Left lung (tissue), 14 donors: ENCODE data around the gene ATP5PF. TPM values are rescaled to one million over a fixed set of nuclear protein-coding genes. Genes with fewer than 3 reads are reported as not detected.
"Not testable (repeated sequence)": the region's sequence is repeated elsewhere in the genome, so short reads cannot be mapped to it uniquely, and the experiment has no call there.

Source experiments
- ATAC-seq: fragments of 200-7000 bp; cut with Tn5 transposase; one replicate; pipeline ENCODE4 v1.9.1; 2020; ENCODE audit warnings: moderate library complexity
- DNase-seq, 4 donors: peaks; one replicate each; pipeline ENCODE4 v3.0.0-alpha.2; 2013 to 2020
- H3K27ac ChIP-seq, 2 donors: fragments of 200-600 bp; sonication (generic) in 1 of 2; one replicate each; pipeline versions ENCODE4 v1.5.0 to v1.8.0; 2020 to 2021
- H3K27me3 ChIP-seq, 2 donors: fragments of 200-600 bp; sonication (generic) in 1 of 2; one replicate each; pipeline versions ENCODE4 v1.5.0 to v1.8.0; 2020 to 2021
- H3K36me3 ChIP-seq, 2 donors: fragments of 200-600 bp; sonication (generic) in 1 of 2; one replicate each; pipeline versions ENCODE4 v1.5.0 to v1.8.0; 2020 to 2021
- H3K4me1 ChIP-seq, 2 donors: fragments of 200-600 bp; one replicate each; pipeline ENCODE4 v1.8.0; 2021
- H3K4me3 ChIP-seq, 2 donors: fragments of 200-600 bp; sonication (generic) in 1 of 2; one replicate each; pipeline versions ENCODE4 v1.5.0 to v1.8.0; 2020 to 2021; ENCODE audit warnings: mild to moderate bottlenecking in 1 of 2
- H3K9me3 ChIP-seq, 2 donors: fragments of 200-600 bp; sonication (generic) in 1 of 2; one replicate each; pipeline versions ENCODE4 v1.5.0 to v1.8.0; 2020 to 2021
- intact Hi-C, 2 donors: fragments of 100-400 bp; cut with DNase I; formaldehyde crosslinking; loops; one replicate each; pipeline versions ENCODE4 v1.11.2 to v1.14.2; 2022
- long read RNA-seq, 12 donors: library from polyadenylated mRNA in 2 of 12; unstranded in 2 of 12; transcript quantifications; one replicate each; pipeline ENCODE4 v2.0.0 and lab custom pipeline, GENCODE V29; 2019 to 2026
- polyA plus RNA-seq, 6 donors: library from polyadenylated mRNA; unstranded; fragments of 120-200 nt; gene quantifications; one replicate each; pipeline ENCODE4 v1.2.1, GENCODE V29; 2013; ENCODE audit not compliant: insufficient read length in 6 of 6
- total RNA-seq, 2 donors: library from RNA; stranded (reverse); fragmentation: NEBNext Ultra II Directional; extraction: Animal tissue kit (Norgen Biotek cat#: 25700); gene quantifications; one replicate each; pipeline ENCODE4 v1.2.1, GENCODE V29; 2021
- TF ChIP-seq, protein P1 (sequence below), 2 donors: fragments of 200-600 bp; sonication (generic) in 1 of 2; IDR thresholded peaks; one replicate each; pipeline versions ENCODE4 v1.5.0 to v1.8.0; 2021; ENCODE audit warnings: antibody characterized with exemption in 2 of 2
- donor health status: DM: no; HTN: yes; CAD: no.
- donor health status: DM: no; HTN: no; CAD: no.

The ATP5PF gene
- total RNA-seq: 100 to 1,000 TPM; 102 to 104 TPM
- 100 to 1,000 TPM; 140 to 153 (median 147) TPM for polyA plus RNA-seq
- long read RNA-seq, donor 1, transcript ATP5PF-204 (4 exons, 1,179 nt): minor isoform, 54 of 334 reads
- long read RNA-seq, donor 1, transcript ATP5PF-207 (4 exons, 589 nt): minor isoform, 12 of 334 reads
- long read RNA-seq, donor 1, transcript ATP5PF-201 (4 exons, 614 nt): major isoform, 177 of 334 reads
- long read RNA-seq, donor 1, transcript ATP5PF-203 (4 exons, 647 nt): minor isoform, 10 of 334 reads
- long read RNA-seq, donor 1, partial matches to known transcripts: 69 of 334 reads
- long read RNA-seq, donor 1, other reads (novel, unspliced or antisense): 0 of 334 reads
- long read RNA-seq, donor 2, transcript ATP5PF-201 (4 exons, 614 nt): major isoform, 113 of 410 reads
- long read RNA-seq, donor 2, transcript ATP5PF-203 (4 exons, 647 nt): minor isoform, 12 of 410 reads
- long read RNA-seq, donor 2, transcript ATP5PF-207 (4 exons, 589 nt): minor isoform, 16 of 410 reads
- long read RNA-seq, donor 2, transcript ATP5PF-204 (4 exons, 1,179 nt): minor isoform, 49 of 410 reads
- long read RNA-seq, donor 2, partial matches to known transcripts: 198 of 410 reads
- long read RNA-seq, donor 2, other reads (novel, unspliced or antisense): 10 of 410 reads
- long read RNA-seq, donor 3, transcript ATP5PF-207 (4 exons, 589 nt): minor isoform, 9 of 274 reads
- long read RNA-seq, donor 3, transcript ATP5PF-201 (4 exons, 614 nt): major isoform, 134 of 274 reads
- long read RNA-seq, donor 3, transcript ATP5PF-203 (4 exons, 647 nt): minor isoform, 18 of 274 reads
- long read RNA-seq, donor 3, transcript ATP5PF-204 (4 exons, 1,179 nt): minor isoform, 56 of 274 reads
- long read RNA-seq, donor 3, partial matches to known transcripts: 52 of 274 reads
- long read RNA-seq, donor 3, other reads (novel, unspliced or antisense): 0 of 274 reads
- long read RNA-seq, donor 4, transcript ATP5PF-201 (4 exons, 614 nt): major isoform, 149 of 216 reads
- long read RNA-seq, donor 4, transcript ATP5PF-207 (4 exons, 589 nt): minor isoform, 12 of 216 reads
- long read RNA-seq, donor 4, transcript ATP5PF-204 (4 exons, 1,179 nt): minor isoform, 30 of 216 reads
- long read RNA-seq, donor 4, transcript ATP5PF-202 (4 exons, 826 nt): minor isoform, 6 of 216 reads
- long read RNA-seq, donor 4, partial matches to known transcripts: 10 of 216 reads
- long read RNA-seq, donor 4, other reads (novel, unspliced or antisense): 3 of 216 reads
- long read RNA-seq, donor 5, transcript ATP5PF-204 (4 exons, 1,179 nt): minor isoform, 46 of 314 reads
- long read RNA-seq, donor 5, transcript ATP5PF-201 (4 exons, 614 nt): major isoform, 138 of 314 reads
- long read RNA-seq, donor 5, transcript ATP5PF-203 (4 exons, 647 nt): minor isoform, 9 of 314 reads
- long read RNA-seq, donor 5, transcript ATP5PF-207 (4 exons, 589 nt): minor isoform, 18 of 314 reads
- long read RNA-seq, donor 5, partial matches to known transcripts: 89 of 314 reads
- long read RNA-seq, donor 5, other reads (novel, unspliced or antisense): 5 of 314 reads
- long read RNA-seq, donor 6, transcript ATP5PF-203 (4 exons, 647 nt): minor isoform, 8 of 339 reads
- long read RNA-seq, donor 6, transcript ATP5PF-201 (4 exons, 614 nt): major isoform, 134 of 339 reads
- long read RNA-seq, donor 6, transcript ATP5PF-207 (4 exons, 589 nt): minor isoform, 19 of 339 reads
- long read RNA-seq, donor 6, transcript ATP5PF-204 (4 exons, 1,179 nt): minor isoform, 103 of 339 reads
- long read RNA-seq, donor 6, partial matches to known transcripts: 68 of 339 reads
- long read RNA-seq, donor 6, other reads (novel, unspliced or antisense): 0 of 339 reads
- long read RNA-seq, donor 7, transcript ATP5PF-207 (4 exons, 589 nt): minor isoform, 16 of 172 reads
- long read RNA-seq, donor 7, transcript ATP5PF-201 (4 exons, 614 nt): major isoform, 86 of 172 reads
- long read RNA-seq, donor 7, transcript ATP5PF-203 (4 exons, 647 nt): minor isoform, 6 of 172 reads
- long read RNA-seq, donor 7, transcript ATP5PF-204 (4 exons, 1,179 nt): minor isoform, 31 of 172 reads
- long read RNA-seq, donor 7, partial matches to known transcripts: 31 of 172 reads
- long read RNA-seq, donor 7, other reads (novel, unspliced or antisense): 0 of 172 reads
- long read RNA-seq, donor 8, transcript ATP5PF-207 (4 exons, 589 nt): minor isoform, 9 of 145 reads
- long read RNA-seq, donor 8, transcript ATP5PF-201 (4 exons, 614 nt): major isoform, 62 of 145 reads
- long read RNA-seq, donor 8, transcript ATP5PF-203 (4 exons, 647 nt): minor isoform, 8 of 145 reads
- long read RNA-seq, donor 8, transcript ATP5PF-204 (4 exons, 1,179 nt): minor isoform, 26 of 145 reads
- long read RNA-seq, donor 8, partial matches to known transcripts: 33 of 145 reads
- long read RNA-seq, donor 8, other reads (novel, unspliced or antisense): 0 of 145 reads
- long read RNA-seq, donor 9, partial matches to known transcripts: 0 of 1 reads
- long read RNA-seq, donor 9, other reads (novel, unspliced or antisense): 0 of 1 reads
- long read RNA-seq, donor 10, transcript ATP5PF-204 (4 exons, 1,179 nt): minor isoform, 11 of 191 reads
- long read RNA-seq, donor 10, transcript ATP5PF-201 (4 exons, 614 nt): major isoform, 149 of 191 reads
- long read RNA-seq, donor 10, transcript ATP5PF-202 (4 exons, 826 nt): minor isoform, 13 of 191 reads
- long read RNA-seq, donor 10, transcript ATP5PF-203 (4 exons, 647 nt): minor isoform, 8 of 191 reads
- long read RNA-seq, donor 10, partial matches to known transcripts: 3 of 191 reads
- long read RNA-seq, donor 10, other reads (novel, unspliced or antisense): 3 of 191 reads
- long read RNA-seq, donor 11, transcript ATP5PF-208 (3 exons, 876 nt): minor isoform, 6 of 332 reads
- long read RNA-seq, donor 11, transcript ATP5PF-201 (4 exons, 614 nt): major isoform, 105 of 332 reads
- long read RNA-seq, donor 11, transcript ATP5PF-204 (4 exons, 1,179 nt): minor isoform, 11 of 332 reads
- long read RNA-seq, donor 11, partial matches to known transcripts: 73 of 332 reads
- long read RNA-seq, donor 11, other reads (novel, unspliced or antisense): 128 of 332 reads
- long read RNA-seq, donor 12, transcript ATP5PF-202 (4 exons, 826 nt): minor isoform, 6 of 235 reads
- long read RNA-seq, donor 12, transcript ATP5PF-204 (4 exons, 1,179 nt): minor isoform, 31 of 235 reads
- long read RNA-seq, donor 12, transcript ATP5PF-207 (4 exons, 589 nt): minor isoform, 6 of 235 reads
- long read RNA-seq, donor 12, transcript ATP5PF-201 (4 exons, 614 nt): major isoform, 95 of 235 reads
- long read RNA-seq, donor 12, partial matches to known transcripts: 83 of 235 reads
- long read RNA-seq, donor 12, other reads (novel, unspliced or antisense): 6 of 235 reads

DNA sequence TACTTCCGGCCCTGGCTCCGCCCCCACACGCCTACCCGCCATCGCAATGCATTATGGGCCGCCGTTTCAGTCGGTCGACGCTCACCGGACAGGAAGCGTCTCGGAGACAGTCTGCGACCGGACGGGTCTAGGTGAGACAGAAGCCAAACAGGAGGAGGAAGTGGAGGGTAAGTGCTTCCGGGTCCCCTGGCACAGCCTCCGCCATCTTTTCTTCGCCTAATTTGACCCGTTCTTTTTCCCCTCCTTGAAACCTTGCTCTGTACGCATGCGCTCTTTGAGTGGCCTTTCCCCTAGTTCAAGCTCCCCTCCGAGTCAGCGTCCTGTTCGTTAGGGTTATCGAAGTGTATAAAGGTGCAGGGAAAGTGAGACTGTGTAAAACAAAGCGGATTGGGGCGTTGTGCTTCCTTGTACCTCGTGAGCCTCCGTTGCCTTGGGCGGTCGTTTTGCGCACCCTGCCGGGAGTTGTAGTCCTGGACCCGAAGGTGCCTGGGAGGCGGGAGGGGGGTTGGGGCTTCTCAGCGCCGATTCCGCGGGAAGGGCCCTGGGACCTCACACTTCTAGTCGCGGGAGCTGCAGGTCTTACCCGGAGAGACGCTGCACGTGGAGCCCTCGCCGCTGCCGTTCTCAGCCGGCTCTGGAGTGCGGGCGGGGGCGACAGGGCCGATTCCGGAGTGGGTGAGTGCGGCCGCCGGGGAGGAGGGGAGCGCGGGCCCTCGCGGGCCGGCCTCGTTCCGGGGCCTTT is at the start of gene ATP5PF, which contains the start of gene GABPA:
TSS of gene ATP5PF (minus strand) at position 1 of the 742 bp plus-strand sequence. CDS start 5,110 bp downstream, outside the sequence.
TSS of gene GABPA (plus strand) at position 69 of the 742 bp plus-strand sequence. CDS start 6,627 bp downstream, outside the sequence.
- Histone ChIP-seq H3K27me3 (no peaks in the 10 kb centered on the region), H3K36me3 (peaks cover 0 to 4% of the 10 kb centered on the region in 2 donors), H3K4me3 (peak within 1 kb of the TSS; percentile 83 to 87), H3K27ac (peak within 1 kb of the TSS; percentile 98 to 99), H3K4me1 (peaks cover 7 to 36% of the 10 kb centered on the region in 2 donors), H3K9me3 (no peaks in the 10 kb centered on the region)
- peak; percentile 96 for ATAC-seq
- TF ChIP-seq, protein P1, sequence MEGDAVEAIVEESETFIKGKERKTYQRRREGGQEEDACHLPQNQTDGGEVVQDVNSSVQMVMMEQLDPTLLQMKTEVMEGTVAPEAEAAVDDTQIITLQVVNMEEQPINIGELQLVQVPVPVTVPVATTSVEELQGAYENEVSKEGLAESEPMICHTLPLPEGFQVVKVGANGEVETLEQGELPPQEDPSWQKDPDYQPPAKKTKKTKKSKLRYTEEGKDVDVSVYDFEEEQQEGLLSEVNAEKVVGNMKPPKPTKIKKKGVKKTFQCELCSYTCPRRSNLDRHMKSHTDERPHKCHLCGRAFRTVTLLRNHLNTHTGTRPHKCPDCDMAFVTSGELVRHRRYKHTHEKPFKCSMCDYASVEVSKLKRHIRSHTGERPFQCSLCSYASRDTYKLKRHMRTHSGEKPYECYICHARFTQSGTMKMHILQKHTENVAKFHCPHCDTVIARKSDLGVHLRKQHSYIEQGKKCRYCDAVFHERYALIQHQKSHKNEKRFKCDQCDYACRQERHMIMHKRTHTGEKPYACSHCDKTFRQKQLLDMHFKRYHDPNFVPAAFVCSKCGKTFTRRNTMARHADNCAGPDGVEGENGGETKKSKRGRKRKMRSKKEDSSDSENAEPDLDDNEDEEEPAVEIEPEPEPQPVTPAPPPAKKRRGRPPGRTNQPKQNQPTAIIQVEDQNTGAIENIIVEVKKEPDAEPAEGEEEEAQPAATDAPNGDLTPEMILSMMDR (IDR thresholded peaks at IDR 0.05): no peak
- DNase-seq: peak; percentile 97 to 98 (median 97)
- intact Hi-C loops: no loop called here

DNA sequence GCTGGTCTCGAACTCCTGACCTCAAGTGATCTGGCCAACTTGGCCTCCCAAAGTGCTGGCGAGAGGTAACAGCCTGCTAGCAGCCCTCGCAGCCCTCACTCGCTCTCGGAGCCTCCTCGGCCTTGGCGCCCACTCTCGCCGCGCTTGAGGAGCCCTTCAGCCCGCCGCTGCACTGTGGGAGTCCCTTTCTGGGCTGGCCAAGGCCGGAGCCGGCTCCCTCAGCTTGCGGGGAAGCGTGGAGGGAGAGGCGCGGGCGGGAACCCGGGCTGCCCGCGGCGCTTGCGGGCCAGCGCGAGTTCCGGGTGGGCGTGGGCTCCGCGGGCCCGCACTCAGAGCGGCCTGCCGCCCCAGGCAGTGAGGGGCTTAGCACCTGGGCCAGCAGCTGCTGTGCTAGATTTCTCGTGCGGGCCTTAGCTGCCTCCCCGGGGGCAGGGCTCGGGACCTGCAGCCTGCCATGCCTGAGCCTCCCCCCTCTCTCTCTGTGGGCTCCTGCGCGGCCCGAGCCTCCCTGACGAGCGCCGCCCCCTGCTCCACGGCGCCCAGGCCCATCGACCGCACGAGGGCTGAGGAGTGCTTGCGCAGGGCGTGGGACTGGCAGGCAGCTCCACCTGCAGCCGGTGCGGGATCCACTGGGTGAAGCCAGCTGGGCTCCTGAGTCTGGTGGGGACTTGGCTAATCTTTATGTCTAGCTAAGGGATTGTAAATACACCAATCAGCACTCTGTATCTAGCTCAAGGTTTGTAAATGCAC is 43.6 kb upstream of the ATP5PF start:
- intact Hi-C loops, H3K4me3 ChIP-seq, H3K27me3 ChIP-seq, H3K36me3 ChIP-seq, H3K27ac ChIP-seq, ATAC-seq, H3K9me3 ChIP-seq, H3K4me1 ChIP-seq: not testable (repeated sequence)
- peak in 1 of 4 donors; percentile 68 for DNase-seq

DNA sequence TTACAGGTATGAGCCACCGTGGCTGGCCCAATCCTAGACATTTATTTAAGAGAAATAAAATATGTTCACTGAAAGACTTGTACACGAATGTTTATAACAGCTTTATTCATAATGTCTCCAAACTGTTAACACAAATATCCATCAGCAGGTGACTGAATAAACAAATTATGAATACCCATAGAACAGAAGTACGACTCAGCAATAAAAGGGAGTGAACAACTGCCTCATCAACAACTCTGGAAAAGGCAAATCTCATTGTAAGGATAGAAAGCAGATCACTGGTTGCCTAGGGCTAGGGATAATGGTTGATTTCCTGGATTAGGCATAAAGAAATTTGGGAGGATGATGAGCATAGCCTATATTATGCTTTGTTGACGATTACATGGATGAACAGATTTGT is 41.7 kb upstream of the ATP5PF start:
- H3K9me3 ChIP-seq: peaks cover 0 to 4% of the 10 kb centered on the region in 2 donors
- H3K27me3 ChIP-seq: no peaks in the 10 kb centered on the region
- TF ChIP-seq, protein P1 (IDR thresholded peaks at IDR 0.05): no peak
- H3K36me3 ChIP-seq: no peaks in the 10 kb centered on the region
- no peak overlapping the region for H3K27ac ChIP-seq
- H3K4me1 ChIP-seq: peaks cover 0 to 9% of the 10 kb centered on the region in 2 donors
- ATAC-seq (no peak), DNase-seq (no peak)
- no peak overlapping the region for H3K4me3 ChIP-seq
- intact Hi-C loops: no loop called here
